Tibial nerve (tissue), 4 donors: Measurements from ENCODE around the gene SLC25A41.

Experiments
- EP300 ChIP-seq, 2 donors: sonication (generic); formaldehyde crosslinking; IDR thresholded peaks; one replicate each; pipeline ENCODE4 v1.6.1; 2017; ENCODE audit warnings: antibody characterized with exemption in 2 of 2, mild to moderate bottlenecking in 1 of 2
- POLR2A ChIP-seq, 2 donors: fragments of 450-650 bp; IDR thresholded peaks; one replicate each; pipeline ENCODE4 v1.6.1; 2017; ENCODE audit warnings: antibody characterized with exemption in 2 of 2, mild to moderate bottlenecking in 2 of 2, moderate library complexity in 2 of 2
- TF ChIP-seq, protein P1 (sequence below), 5 experiments: fragments of 200-600 bp in 3 of 5; fragments of 450-650 bp in 2 of 5; sonication (generic) in 3 of 5; IDR thresholded peaks; one replicate each; pipeline ENCODE4 v1.5.1; 2016 to 2019; ENCODE audit warnings: antibody characterized with exemption in 5 of 5, mild to moderate bottlenecking in 3 of 5, moderate library complexity in 2 of 5

DNA sequence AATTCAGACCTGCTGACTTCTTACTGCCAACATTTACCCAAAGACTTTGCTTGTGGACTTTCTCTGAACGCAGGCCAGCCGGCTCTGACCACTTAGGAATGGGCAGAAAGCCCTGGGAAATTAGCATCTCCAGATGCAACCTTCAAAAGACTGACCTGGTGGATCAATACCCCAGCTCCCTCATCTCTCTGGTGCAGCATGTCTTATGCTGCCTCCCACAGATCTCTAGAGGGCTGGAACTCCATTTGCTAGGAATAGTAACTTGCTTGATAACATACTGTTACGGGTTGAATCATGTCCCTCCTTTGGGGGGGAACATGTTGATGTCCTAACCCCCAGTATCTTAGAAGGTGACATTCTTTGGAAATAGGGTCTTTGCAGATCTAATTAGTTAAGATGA, 12.9 kb upstream of the SLC25A41 start:
- TF ChIP-seq, protein P1, sequence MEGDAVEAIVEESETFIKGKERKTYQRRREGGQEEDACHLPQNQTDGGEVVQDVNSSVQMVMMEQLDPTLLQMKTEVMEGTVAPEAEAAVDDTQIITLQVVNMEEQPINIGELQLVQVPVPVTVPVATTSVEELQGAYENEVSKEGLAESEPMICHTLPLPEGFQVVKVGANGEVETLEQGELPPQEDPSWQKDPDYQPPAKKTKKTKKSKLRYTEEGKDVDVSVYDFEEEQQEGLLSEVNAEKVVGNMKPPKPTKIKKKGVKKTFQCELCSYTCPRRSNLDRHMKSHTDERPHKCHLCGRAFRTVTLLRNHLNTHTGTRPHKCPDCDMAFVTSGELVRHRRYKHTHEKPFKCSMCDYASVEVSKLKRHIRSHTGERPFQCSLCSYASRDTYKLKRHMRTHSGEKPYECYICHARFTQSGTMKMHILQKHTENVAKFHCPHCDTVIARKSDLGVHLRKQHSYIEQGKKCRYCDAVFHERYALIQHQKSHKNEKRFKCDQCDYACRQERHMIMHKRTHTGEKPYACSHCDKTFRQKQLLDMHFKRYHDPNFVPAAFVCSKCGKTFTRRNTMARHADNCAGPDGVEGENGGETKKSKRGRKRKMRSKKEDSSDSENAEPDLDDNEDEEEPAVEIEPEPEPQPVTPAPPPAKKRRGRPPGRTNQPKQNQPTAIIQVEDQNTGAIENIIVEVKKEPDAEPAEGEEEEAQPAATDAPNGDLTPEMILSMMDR (IDR thresholded peaks at IDR 0.05), result no peak
- TF ChIP-seq POLR2A (IDR thresholded peaks at IDR 0.05) (no peak), EP300 (IDR thresholded peaks at IDR 0.05) (no peak)
